Parietal lobe (tissue), 1 donor: ENCODE measurements around the gene TAS2R1. TPM values are rescaled to one million over a fixed set of nuclear protein-coding genes. Genes with fewer than 3 reads are reported as not detected.

Experiments
- total RNA-seq: library from RNA; depleted of rRNA; stranded (reverse); fragments of >200 nt; gene quantifications from one replicate; pipeline ENCODE4 v1.2.3, GENCODE V29; 2014

TAS2R1 gene, protein sequence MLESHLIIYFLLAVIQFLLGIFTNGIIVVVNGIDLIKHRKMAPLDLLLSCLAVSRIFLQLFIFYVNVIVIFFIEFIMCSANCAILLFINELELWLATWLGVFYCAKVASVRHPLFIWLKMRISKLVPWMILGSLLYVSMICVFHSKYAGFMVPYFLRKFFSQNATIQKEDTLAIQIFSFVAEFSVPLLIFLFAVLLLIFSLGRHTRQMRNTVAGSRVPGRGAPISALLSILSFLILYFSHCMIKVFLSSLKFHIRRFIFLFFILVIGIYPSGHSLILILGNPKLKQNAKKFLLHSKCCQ
- 0.31 TPM for total RNA-seq

DNA sequence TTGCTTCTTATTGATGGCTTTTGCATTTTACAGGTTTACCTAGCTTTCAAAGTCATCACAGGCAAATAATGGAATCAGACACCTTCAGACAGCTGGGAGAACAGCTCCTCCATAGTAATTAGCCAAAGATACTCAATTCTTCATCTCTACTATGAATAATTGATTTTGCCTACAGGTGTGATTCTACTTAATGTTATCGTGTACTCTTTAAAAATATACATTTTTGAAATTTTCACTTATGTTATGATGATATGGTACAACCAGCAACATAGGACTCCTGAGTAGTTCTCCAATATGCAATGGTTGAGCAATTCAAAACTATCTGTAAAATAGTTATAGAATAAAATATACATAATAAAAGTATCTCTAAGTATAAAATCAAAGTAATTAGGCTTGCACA, at the start of gene TAS2R1:
TAS2R1 (minus strand) TSS at position 101 of the 400 bp plus-strand sequence. CDS start 319 bp downstream, outside the sequence.

Other genes starting within 250 kb of the TAS2R1 start
- 13.1 TPM for gene SEMA5A, start 84.3 kb downstream of the TAS2R1 start, total RNA-seq